ENCODE measurements around the gene NRIP1.

DNA sequence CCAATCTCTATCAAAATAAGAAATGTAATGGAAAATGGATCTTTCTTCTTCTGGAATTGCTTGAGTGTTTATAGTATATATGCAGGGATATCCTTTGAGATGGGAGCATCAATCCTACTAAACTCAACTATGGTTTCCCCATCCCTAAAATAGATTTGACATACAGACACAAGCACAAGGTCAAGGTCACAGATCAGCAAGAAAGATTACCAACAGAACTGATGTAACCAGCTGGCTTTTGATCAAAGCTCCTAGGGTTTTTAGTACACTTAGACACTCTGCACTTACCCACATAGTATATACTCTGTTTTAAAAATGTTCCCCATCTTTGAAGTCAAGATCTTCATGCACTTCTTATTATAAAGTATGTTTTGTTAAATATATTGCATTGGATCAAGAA is 85.5 kb downstream of the NRIP1 start:
- TF ChIP-seq POLR2AphosphoS5 (IDR thresholded peaks at IDR 0.05; ENCODE audit: low read depth, low read length) (no peak), SIN3A (IDR thresholded peaks at IDR 0.05; ENCODE audit: borderline replicate concordance, insufficient read depth, low read depth, low read length) (no peak)
- TF ChIP-seq, protein P1, sequence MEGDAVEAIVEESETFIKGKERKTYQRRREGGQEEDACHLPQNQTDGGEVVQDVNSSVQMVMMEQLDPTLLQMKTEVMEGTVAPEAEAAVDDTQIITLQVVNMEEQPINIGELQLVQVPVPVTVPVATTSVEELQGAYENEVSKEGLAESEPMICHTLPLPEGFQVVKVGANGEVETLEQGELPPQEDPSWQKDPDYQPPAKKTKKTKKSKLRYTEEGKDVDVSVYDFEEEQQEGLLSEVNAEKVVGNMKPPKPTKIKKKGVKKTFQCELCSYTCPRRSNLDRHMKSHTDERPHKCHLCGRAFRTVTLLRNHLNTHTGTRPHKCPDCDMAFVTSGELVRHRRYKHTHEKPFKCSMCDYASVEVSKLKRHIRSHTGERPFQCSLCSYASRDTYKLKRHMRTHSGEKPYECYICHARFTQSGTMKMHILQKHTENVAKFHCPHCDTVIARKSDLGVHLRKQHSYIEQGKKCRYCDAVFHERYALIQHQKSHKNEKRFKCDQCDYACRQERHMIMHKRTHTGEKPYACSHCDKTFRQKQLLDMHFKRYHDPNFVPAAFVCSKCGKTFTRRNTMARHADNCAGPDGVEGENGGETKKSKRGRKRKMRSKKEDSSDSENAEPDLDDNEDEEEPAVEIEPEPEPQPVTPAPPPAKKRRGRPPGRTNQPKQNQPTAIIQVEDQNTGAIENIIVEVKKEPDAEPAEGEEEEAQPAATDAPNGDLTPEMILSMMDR (IDR thresholded peaks at IDR 0.05), result no peak
